ENCODE results near the gene IQSEC3.

Gene IQSEC3

GRCh38 chr12:198705-199104 is 132.1 kb downstream of the IQSEC3 start:
- no peak for DNase-seq (ENCODE audit: low read depth)
- TF ChIP-seq, protein P1, sequence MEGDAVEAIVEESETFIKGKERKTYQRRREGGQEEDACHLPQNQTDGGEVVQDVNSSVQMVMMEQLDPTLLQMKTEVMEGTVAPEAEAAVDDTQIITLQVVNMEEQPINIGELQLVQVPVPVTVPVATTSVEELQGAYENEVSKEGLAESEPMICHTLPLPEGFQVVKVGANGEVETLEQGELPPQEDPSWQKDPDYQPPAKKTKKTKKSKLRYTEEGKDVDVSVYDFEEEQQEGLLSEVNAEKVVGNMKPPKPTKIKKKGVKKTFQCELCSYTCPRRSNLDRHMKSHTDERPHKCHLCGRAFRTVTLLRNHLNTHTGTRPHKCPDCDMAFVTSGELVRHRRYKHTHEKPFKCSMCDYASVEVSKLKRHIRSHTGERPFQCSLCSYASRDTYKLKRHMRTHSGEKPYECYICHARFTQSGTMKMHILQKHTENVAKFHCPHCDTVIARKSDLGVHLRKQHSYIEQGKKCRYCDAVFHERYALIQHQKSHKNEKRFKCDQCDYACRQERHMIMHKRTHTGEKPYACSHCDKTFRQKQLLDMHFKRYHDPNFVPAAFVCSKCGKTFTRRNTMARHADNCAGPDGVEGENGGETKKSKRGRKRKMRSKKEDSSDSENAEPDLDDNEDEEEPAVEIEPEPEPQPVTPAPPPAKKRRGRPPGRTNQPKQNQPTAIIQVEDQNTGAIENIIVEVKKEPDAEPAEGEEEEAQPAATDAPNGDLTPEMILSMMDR (IDR thresholded peaks at IDR 0.05; ENCODE audit: low read length, missing control alignments), result no peak
- no peak overlapping the region for H3K4me3 ChIP-seq (replicated peaks; ENCODE audit: low read depth, low read length)

DNA sequence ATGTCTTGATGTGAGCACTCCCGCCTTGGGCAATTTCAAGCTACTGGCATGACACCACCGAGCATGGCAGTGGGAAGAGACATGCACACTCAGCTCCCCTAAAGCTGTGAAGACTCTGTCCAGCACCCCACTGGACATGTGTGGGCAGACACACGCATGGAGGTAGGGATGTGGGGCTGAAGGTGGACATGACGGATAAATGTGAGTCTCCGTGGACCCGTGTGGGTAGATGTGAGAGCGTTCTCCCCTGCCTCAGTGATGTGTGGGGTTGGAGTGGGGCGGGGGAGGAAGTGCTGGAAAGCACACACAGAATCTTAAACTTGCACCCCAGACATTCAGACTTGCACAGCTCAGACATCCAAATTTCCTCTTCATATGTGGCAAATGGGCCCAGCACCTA is 134.8 kb downstream of the IQSEC3 start:
- H3K4me3 ChIP-seq (replicated peaks; ENCODE audit: low read depth, low read length), result no peak overlapping the region
- no peak for DNase-seq (ENCODE audit: low read depth)
- TF ChIP-seq, protein P1 (IDR thresholded peaks at IDR 0.05; ENCODE audit: low read length, missing control alignments), result no peak

DNA sequence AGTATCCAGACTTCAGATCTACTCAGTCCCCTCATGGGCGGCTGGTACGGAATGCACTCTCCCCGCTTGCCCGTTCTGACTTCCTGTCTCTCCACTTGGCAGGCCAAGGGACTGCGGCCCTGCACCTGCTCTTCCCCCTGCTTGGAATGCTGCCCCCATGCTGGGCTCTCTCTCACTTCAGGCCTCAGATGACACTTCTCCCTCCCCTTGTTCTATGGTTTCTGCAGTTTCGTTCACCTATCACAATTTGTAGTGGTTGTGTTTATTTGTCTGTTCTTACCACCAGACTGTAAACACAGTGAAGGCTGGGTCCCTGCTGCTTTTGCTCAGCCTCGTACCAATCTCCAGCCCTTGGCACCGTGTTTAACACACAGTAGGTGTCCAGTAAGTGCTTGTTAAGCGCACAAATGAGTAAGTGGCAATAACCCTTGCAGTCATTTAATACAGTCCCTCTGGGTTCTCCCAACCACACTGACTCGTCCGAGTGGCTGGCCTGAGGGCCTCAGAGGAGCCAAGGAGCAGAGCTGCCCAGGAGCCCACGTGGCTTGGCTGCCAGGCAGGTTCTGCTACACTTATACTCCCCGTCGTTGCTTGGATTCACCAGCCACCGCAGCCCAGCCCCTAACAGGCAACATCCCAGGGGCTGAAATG is 135.6 kb downstream of the IQSEC3 start:
- no peak for DNase-seq (ENCODE audit: low read depth)
- TF ChIP-seq, protein P1 (IDR thresholded peaks at IDR 0.05; ENCODE audit: low read length, missing control alignments), result no peak

DNA sequence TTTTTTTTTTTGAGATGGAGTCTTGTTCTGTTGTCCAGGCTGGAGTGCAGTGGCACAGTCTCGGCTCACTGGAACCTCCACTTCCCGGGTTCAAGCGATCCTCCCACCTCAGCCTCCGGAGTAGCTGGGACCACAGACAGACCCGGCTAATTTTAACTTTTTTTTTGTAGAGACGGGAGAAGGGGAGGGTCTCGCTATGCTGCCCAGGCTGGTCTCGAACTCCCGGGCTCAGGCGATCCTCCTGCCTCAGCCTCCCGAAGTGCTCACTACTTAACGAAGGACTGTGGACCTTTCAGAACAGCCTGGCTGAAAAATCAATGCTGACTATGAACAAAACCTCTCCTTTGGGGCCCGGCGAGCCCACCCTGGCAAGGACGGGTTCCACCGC is 136.5 kb downstream of the IQSEC3 start:
- DNase-seq (ENCODE audit: low read depth), result no peak
- TF ChIP-seq, protein P1 (IDR thresholded peaks at IDR 0.05; ENCODE audit: low read length, missing control alignments), result no peak
- H3K4me3 ChIP-seq (replicated peaks; ENCODE audit: low read depth, low read length), result no peak overlapping the region

More for the DNA sequence above, 135.6 kb downstream of the IQSEC3 start:
- no peak overlapping the region for H3K4me3 ChIP-seq (replicated peaks; ENCODE audit: low read depth, low read length)

GRCh38 chr12:203462-204260 is 137.1 kb downstream of the IQSEC3 start:
- TF ChIP-seq, protein P1 (IDR thresholded peaks at IDR 0.05; ENCODE audit: low read length, missing control alignments), result no peak
- H3K4me3 ChIP-seq (replicated peaks; ENCODE audit: low read depth, low read length), result peak overlapping the region; percentile 28
- DNase-seq (ENCODE audit: low read depth), result no peak

GRCh38 chr12:204261-204678 is 137.7 kb downstream of the IQSEC3 start:
- H3K4me3 ChIP-seq (replicated peaks; ENCODE audit: low read depth, low read length), result no peak overlapping the region
- TF ChIP-seq, protein P1 (IDR thresholded peaks at IDR 0.05; ENCODE audit: low read length, missing control alignments), result no peak
- no peak for DNase-seq (ENCODE audit: low read depth)
